ENCODE data around the gene ZNF619.

ZNF619 gene

DNA sequence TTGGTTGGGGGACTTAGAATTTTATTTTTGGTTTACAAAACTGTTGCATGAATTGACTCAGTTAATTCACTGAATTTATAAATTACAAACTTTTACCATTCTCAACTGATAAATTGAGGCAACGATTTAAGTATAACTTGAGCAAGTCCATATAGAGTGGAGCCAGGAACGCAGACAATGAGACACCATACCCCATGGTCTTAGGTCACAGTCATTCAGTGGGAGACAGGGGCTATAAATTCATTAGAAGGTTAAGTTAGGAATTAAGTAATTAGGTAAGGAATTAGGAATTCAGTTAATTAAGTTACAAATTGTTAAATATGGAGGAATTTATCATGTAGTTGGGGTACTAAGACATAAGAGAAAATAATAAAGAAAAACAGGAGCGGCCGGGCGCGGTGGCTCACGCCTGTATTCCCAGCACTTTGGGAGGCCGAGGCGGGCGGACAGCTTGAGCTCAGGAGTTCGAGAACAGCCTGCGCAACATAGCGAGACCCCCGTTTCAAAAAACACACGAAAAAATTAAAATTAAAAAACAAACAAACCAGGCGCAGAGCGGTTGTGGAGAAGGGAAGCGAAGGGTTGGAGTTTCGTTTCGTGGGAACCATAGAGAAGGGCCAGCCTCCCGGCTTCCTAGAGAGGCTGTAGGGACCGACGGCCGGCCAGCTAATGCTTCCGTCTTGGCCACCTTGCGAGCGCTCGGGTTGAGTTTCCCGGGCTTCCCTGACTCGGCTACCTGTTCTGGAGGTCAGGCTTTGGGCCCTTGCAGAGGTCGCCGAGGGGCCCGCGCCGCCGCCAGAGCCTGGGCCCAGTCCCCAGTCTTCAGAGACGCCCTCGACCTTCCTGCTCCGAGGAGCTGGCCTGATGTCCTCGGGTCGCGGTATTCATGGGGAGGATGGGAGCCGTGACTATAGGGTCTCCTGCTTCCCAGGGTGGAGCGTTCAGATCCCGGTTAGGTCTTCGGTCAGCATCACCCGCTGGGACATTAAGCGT, at the start of gene ZNF619:
ZNF619 (plus strand) TSS at position 645 of the 993 bp plus-strand sequence. CDS start 858 bp downstream, outside the sequence.
- TF ChIP-seq, protein P1, sequence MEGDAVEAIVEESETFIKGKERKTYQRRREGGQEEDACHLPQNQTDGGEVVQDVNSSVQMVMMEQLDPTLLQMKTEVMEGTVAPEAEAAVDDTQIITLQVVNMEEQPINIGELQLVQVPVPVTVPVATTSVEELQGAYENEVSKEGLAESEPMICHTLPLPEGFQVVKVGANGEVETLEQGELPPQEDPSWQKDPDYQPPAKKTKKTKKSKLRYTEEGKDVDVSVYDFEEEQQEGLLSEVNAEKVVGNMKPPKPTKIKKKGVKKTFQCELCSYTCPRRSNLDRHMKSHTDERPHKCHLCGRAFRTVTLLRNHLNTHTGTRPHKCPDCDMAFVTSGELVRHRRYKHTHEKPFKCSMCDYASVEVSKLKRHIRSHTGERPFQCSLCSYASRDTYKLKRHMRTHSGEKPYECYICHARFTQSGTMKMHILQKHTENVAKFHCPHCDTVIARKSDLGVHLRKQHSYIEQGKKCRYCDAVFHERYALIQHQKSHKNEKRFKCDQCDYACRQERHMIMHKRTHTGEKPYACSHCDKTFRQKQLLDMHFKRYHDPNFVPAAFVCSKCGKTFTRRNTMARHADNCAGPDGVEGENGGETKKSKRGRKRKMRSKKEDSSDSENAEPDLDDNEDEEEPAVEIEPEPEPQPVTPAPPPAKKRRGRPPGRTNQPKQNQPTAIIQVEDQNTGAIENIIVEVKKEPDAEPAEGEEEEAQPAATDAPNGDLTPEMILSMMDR (conservative IDR thresholded peaks at IDR 0.05; ENCODE audit: low read depth, low read length), result no peak
- DNase-seq (ENCODE audit: low read depth), result peak; percentile 18
- peak within 1 kb of the TSS; percentile 88 for H3K4me3 ChIP-seq (ENCODE audit: low read length)

DNA sequence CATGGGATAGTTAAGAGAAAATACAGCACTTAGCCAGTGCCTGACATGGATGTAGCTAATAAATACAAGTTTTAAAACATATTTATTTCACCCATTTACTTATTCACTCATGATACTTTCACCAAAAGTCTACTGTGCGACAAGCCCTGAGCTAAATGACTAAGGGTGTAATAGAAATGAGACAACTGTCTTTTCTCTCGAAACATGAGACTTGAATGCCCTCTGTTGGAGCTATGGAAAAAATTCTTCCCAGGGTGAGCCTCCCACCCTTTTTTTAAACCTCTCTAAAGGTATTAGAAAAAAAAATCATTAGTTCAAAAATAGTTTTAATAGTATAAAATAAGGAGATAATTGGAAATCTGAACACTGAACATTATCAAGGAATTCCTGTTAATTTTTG, 44.1 kb upstream of the ZNF619 start:
- TF ChIP-seq, protein P1 (conservative IDR thresholded peaks at IDR 0.05; ENCODE audit: low read depth, low read length), result no peak
- no peak for DNase-seq (ENCODE audit: low read depth)
- no peak overlapping the region for H3K4me3 ChIP-seq (ENCODE audit: low read length)

DNA sequence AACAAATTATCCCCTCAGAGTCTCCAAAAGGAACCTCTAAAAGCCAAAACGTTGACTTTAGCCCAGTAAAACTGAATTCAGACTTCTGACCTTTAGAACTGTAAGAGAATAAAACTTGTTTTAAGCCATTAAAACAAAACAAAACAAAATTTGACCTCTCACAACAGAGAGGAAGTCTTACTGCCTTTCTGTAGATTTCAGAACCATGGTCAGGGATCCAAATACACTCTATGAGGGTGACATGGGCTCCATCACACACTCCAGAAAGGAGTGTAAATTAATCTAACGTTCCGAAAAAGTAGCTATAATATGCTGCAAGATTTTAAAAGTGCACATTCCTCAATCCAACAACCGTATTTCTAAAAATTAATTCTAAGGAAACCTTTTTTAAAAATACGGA, 39.0 kb upstream of the ZNF619 start:
- H3K4me3 ChIP-seq (ENCODE audit: low read length), result no peak overlapping the region
- DNase-seq (ENCODE audit: low read depth), result no peak
- TF ChIP-seq, protein P1 (conservative IDR thresholded peaks at IDR 0.05; ENCODE audit: low read depth, low read length), result no peak

DNA sequence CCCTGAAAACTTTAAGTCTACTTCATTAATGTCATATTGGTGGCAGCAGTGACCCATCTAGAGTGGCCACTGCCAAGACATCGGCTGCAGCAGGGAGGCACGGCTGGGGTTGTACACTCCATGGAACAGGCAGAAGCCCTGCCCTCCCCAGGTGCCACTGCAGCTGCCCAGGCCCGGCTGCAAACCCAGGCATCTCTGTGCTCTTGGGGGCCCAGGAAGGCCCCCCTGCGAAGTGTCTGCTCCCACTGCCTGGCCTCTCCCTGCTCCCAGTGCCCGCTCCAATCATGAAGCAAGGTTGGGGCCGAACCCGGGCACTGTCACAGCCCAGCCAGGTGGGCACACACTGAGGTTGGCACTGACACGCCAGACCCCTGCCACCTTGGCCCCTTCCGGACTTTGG, 31.9 kb upstream of the ZNF619 start:
- TF ChIP-seq, protein P1 (conservative IDR thresholded peaks at IDR 0.05; ENCODE audit: low read depth, low read length), result no peak
- DNase-seq (ENCODE audit: low read depth), result no peak
- no peak overlapping the region for H3K4me3 ChIP-seq (ENCODE audit: low read length)

DNA sequence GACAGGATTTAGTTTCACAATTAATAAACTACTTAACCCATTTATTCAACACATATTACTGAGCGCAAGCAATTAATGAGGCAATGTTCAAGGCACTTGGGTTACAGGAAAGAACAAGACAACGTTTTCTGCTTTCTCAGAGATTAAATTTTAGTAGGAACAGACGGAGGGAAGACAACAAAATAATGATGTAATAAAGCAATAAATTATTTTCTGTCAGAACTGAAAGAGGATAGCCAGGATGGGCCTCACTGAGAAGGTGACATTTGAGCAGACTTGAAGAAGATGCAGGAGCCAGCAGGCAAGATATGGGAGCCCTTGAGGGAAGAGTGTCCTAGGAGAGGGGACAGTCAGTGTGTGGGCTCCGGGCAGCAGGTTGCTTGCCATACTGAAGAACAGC, 31.0 kb upstream of the ZNF619 start:
- TF ChIP-seq, protein P1 (conservative IDR thresholded peaks at IDR 0.05; ENCODE audit: low read depth, low read length), result no peak
- H3K4me3 ChIP-seq (ENCODE audit: low read length), result no peak overlapping the region
- DNase-seq (ENCODE audit: low read depth), result no peak

DNA sequence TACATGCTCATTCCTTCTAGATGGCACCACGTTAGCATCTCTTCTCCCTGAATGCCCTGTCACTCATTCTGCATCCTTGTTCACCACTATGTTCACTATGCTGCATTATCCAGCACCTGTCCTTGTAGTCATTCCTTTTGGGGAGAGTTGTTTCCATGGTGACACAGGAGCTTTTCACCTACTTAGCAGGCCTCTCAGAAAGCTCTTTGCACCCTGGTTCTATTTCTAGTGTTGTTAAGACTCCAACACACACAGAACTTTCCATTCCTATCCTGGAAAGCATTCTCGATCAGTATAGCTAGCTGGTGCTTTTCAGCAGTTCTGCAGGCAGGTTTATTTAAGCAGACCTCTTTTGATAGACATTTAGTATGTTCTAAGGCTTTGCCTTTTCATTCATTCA, 26.5 kb upstream of the ZNF619 start:
- no peak overlapping the region for H3K4me3 ChIP-seq (ENCODE audit: low read length)
- no peak for DNase-seq (ENCODE audit: low read depth)

More for the DNA sequence above, 26.5 kb upstream of the ZNF619 start:
- TF ChIP-seq, protein P1 (conservative IDR thresholded peaks at IDR 0.05; ENCODE audit: low read depth, low read length), result no peak

Data from retinal pigment epithelial cell (primary cell).